Coronary artery (tissue), 2 donors: Measurements from ENCODE around the gene LHFPL6.

Experiments
- DNase-seq: peaks from one replicate; pipeline ENCODE4 v3.0.0-alpha.2; 2017; ENCODE audit warnings: low spot score
- H3K27ac ChIP-seq, 2 donors: fragments of 200-600 bp; sonication (generic); one replicate each; pipeline ENCODE4 v1.5.1; 2016 to 2019
- H3K4me3 ChIP-seq: fragments of 200-600 bp; sonication (generic); 2 replicates; pipeline ENCODE4 v1.5.1; 2016; ENCODE audit warnings: mild to moderate bottlenecking, moderate library complexity
- CTCF ChIP-seq: fragments of 200-600 bp; sonication (generic); IDR thresholded peaks from one replicate; pipeline ENCODE4 v1.5.1; 2019; ENCODE audit warnings: antibody characterized with exemption

The LHFPL6 gene

GRCh38 chr13:39559847-39560246 is 43.1 kb downstream of the LHFPL6 start:
- DNase-seq = no peak
- no peak overlapping the region for H3K4me3 ChIP-seq
- no peak for TF ChIP-seq CTCF
- no peak overlapping the region for H3K27ac ChIP-seq

GRCh38 chr13:39557285-39557955 is 45.6 kb downstream of the LHFPL6 start:
- H3K4me3 ChIP-seq = no peak overlapping the region
- H3K27ac ChIP-seq = no peak overlapping the region
- no peak for TF ChIP-seq CTCF
- no peak for DNase-seq

- Histone ChIP-seq H3K27ac (no peak overlapping the region), H3K4me3 (no peak overlapping the region)
- no peak for TF ChIP-seq CTCF
- DNase-seq = no peak
These were observed 46.1 kb downstream of the LHFPL6 start for GRCh38 chr13:39556866-39557265.

DNA sequence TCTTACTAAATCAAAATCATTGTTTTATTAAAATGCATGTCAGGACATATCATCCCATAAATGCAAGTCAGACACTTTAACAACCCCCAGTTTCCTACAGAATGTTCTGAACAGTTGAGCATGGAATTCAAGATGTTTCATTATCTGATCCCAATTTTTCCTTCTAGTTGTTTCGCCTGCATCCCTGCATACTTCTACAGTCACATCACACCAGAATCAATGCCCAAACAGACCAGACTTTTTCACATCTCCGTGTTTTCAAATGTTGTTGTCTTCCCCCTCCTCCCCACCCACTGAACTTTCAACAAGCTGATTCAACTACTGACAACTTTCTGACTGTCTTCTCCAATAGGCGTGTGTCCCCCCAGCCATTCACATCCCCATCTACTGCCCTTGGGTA is 48.6 kb downstream of the LHFPL6 start:
- no peak for DNase-seq
- no peak for TF ChIP-seq CTCF
- H3K4me3 ChIP-seq = no peak overlapping the region
- H3K27ac ChIP-seq = no peak overlapping the region

GRCh38 chr13:39552246-39552645 is 50.7 kb downstream of the LHFPL6 start:
- no peak for TF ChIP-seq CTCF
- DNase-seq = no peak
- Histone ChIP-seq H3K4me3 (no peak overlapping the region), H3K27ac (no peak overlapping the region)

DNA sequence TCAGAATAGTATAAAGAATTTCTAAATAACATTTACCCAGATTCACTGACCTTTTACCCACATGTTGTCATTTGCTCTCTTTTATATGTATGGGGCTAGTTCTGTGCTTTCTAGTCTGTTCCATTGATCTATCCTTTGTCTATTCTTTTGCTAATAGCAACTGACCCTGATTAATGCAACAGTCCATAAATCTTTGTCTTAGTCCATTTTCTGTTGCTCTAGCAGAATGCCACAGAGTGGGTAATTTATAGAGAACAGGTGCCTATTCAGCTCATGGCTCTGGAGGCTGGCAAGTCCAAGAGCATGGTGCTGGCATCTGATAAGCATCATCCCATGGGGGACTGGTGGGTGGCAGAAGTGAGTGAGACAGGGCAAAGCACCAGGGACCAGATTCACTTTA is 52.1 kb downstream of the LHFPL6 start:
- H3K27ac ChIP-seq = no peak overlapping the region
- DNase-seq = no peak

More for the DNA sequence above, 52.1 kb downstream of the LHFPL6 start:
- no peak overlapping the region for H3K4me3 ChIP-seq
- no peak for TF ChIP-seq CTCF
